GM21360 (cell line): ENCODE data around the gene MGAT5B.

Experiments used
- ATAC-seq: cut with Tn5 transposase; IDR thresholded peaks from one replicate; pipeline ENCODE4 v1.9.1; 2021; ENCODE audit warnings: mild to moderate bottlenecking, moderate library complexity; ENCODE audit not compliant: unreplicated experiment

Gene MGAT5B

DNA sequence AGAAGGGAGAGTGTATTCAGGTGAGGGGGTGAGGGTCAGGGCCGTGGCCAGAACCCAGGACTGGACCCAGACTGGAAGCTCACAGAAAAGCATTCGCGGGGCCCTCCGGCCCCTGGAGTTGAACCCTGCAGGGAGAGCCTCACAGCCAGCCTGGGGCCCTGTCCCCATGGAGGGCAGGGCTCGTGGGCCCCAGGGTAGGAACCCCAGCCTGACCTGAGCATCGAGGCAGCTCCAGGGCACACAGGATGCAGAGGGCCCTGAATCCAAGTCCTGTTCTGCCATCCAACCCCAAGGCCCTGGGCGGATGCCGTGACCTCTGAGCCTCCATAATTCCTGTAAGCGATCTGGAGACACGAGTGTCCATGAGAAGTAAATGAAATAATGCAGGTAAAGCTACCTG, 79.1 kb downstream of the MGAT5B start:
- ATAC-seq = no peak

DNA sequence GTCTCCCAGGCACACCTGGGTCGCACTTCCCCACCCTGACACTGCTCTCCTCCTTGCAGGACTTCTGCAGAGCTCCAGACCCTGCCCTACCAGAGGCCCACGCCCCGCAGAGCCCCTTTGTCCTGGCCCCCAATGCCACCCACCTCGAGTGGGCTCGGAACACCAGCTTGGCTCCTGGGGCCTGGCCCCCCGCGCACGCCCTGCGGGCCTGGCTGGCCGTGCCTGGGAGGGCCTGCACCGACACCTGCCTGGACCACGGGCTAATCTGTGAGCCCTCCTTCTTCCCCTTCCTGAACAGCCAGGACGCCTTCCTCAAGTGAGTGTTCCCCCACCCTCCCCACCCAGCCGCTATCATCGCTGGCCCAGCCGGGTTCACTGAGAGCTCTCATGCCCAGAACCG, 79.6 kb downstream of the MGAT5B start:
- ATAC-seq = no peak

DNA sequence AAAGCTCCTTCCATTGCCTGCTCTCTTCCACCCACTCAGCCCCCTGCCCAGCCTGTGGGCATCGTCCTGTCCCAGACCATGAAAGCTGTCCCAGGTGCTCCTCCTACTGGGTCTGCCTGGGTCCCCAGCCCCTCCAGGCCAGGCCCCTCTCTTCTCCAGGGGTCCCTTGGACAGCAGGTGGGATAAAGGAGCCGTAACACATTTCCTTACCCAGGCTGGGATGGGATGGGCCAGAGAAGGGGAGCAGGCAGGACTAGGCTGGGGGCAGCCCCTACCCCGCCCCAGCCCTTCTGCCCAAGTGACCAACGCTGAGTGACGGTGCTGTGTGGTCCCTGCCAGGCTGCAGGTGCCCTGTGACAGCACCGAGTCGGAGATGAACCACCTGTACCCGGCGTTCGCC, 80.1 kb downstream of the MGAT5B start:
- no peak for ATAC-seq

DNA sequence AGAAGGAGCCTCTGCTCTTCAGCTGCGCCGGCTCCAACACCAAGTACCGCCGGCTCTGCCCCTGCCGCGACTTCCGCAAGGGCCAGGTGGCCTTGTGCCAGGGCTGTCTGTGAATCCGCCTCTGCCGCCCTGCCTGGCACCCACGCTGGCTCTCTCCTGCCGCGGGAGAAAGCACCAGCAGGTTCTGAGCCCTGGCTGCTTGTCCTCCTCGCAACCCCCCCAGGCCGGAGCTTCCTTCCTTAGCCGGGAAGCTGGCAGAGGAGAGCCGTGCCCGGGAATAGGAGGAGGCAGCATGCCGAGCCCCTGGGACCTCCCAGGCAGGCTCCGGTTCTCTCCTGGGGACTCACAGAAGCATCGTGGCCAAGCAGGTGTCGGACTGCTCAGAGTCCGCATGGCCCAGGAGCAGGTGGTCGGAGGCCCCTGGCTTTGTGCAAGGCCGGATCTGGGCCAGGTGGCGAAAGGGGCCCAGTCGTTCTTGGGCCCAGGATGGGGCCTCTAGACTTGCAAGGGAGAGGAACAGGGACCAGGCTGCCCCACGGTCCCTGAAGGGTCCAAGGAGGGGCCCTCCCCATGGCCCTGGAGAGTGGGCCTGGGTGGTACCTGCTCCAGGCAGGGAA, 80.6 kb downstream of the MGAT5B start:
- no peak for ATAC-seq

GRCh38 chr17:76949913-76950695, 81.9 kb downstream of the MGAT5B start:
- no peak for ATAC-seq

- ATAC-seq = no peak
Observed at GRCh38 chr17:76951375-76951905, 83.2 kb downstream of the MGAT5B start.

DNA sequence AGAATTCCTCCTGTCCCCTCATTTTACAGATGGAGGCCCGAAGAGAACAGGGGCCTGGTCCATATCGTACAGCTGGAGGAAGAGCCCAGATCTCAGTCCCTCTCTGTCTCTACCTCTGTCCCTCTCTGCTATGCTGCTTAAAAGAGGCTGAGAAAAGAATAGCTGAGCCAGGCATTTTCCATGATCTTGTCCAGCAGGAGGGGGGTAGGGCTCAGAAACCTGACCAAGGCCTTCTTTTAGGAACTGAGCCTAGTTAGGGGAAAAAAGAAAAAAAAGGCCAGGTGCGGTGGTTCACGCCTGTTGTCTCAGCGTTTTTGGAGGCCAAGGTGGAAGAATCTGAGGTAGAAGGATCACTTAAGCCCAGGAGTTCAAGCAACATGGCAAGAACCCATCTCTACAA, 84.2 kb downstream of the MGAT5B start:
- ATAC-seq = no peak

GRCh38 chr17:76953066-76953465, 84.9 kb downstream of the MGAT5B start:
- no peak for ATAC-seq

- ATAC-seq = no peak
Observed at GRCh38 chr17:76953946-76954345, 85.7 kb downstream of the MGAT5B start.

- ATAC-seq = no peak
Observed at GRCh38 chr17:76955191-76955590, 87.0 kb downstream of the MGAT5B start.

- ATAC-seq = no peak
Observed at GRCh38 chr17:76956846-76957540, 88.8 kb downstream of the MGAT5B start.

DNA sequence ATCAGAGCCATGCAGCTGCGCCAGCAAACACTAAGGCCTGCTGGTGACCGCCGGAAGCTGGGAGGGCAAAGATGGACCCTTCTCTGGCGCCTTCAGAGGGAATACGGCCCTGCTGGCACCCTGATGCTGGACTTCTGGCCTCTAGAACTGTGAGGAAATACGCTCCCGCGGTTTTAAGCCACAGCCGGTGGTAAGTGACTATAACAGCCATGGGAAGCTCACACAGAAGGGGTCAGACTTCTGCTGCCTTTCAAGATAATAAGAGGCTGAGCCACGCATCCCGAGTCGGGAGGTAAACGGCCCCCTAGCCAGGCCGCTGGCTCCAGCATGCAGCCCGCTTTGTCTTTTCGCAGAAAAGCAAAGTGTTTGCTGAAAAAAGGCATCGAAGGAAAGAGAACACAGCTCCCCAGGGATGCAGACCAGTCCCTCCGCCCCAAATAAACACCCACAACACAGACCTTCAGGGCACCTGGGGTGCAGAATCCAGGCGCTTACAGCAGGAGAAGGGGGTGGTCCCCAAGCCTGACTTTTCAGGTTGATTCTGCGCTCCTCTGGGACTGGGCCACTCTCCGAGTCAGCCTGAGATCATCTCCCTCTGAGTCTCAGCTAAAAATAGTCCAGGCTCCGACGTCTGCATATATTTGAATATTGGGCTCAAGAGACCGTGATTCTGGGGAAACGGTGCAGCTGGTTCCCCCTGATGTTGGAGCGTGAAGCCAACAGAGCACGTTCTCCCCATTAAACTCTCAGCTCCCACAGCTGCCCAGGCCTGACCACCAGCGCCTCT, 89.7 kb downstream of the MGAT5B start:
- no peak for ATAC-seq

DNA sequence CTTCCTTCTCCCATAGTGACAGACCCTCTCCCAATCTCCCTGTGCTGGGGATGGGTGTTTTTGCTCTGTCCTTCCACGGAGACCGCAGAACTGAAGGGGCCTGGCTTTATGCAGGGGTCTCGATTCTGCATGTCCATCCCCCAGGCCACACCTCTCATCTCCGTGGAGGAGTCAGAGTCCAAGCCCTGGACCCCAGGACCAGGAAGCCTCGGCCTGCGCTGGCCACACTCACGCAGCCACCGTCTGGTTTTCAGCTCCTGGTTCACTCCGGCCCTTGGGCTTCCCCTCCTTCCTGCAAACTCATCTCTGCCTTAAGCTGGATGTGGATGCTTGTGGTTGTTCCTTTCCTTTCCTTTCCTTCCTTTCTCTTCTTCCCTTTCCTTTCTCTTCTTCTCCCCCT, 90.8 kb downstream of the MGAT5B start:
- ATAC-seq = no peak

GRCh38 chr17:76961869-76962268, 93.7 kb downstream of the MGAT5B start:
- ATAC-seq = no peak

DNA sequence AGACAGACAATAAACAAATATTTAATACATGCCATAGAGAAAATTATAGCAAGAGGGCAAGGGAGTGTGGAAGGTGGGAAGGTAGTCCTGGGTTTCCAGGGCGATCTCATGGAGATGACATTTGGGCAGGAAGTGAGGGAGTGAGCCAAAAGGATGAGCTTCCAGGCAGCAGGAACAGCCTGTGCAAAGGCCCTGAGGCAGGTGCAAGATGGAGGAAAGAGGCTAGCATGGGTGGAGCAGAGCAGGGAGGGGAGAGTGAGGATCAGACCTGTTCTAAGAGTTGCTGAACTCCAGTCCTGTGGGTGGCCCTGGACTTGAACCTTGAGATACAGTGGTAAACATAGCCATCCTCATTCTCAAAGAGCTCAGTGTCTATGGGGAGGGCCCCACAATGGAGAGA, 94.7 kb downstream of the MGAT5B start:
- no peak for ATAC-seq

DNA sequence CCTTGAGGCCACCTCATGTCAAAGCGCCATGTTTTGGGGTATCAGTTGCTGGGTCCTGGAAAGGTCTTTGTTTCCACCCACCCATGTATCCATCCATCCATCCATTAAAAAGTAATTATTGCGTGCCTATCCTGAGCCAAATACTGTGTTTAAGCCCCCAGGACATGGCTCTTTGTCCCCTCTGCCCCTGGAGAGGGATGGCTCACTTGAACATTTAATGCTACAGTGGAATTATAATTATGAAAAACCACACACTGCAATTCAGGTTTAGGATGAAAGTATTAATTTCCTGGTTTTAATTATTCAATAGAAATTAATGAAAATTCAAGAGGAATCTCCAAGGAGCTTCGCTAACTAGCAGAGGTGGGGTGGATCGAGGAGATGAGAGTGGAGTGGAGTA, 97.8 kb downstream of the MGAT5B start:
- no peak for ATAC-seq

DNA sequence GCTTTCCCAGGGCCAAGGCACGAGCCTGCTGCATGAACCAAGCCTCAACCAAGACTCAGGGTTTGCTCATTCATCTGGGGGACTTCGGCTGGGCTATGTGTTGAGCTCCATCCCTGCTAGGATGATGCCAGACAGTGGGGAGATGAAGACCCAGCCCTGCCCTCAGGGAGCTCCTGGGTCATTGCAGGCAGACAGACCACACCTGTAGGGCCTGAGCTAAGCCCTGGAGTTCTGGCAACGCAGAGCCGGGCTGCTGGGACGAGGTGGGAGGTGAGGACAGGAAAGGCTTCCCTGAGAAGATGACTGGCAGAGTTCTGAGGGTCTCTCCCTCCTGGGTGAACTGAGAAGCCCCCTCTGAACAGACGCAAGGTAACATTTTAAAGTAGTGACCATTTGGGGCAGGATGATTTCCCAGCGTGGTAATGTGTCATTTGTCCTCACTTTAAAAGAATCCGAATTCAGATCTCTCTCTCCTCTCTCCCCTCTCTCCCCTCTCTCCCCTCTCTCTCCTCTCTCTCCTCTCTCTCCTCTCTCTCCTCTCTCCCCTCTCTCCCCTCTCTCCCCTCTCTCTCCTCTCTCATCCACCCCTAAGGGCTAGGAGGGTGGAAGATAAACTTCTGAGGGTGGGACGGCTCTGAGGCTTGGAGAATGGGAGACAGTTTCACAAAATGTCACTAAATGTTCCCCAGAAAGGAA, 98.4 kb downstream of the MGAT5B start:
- ATAC-seq = no peak

DNA sequence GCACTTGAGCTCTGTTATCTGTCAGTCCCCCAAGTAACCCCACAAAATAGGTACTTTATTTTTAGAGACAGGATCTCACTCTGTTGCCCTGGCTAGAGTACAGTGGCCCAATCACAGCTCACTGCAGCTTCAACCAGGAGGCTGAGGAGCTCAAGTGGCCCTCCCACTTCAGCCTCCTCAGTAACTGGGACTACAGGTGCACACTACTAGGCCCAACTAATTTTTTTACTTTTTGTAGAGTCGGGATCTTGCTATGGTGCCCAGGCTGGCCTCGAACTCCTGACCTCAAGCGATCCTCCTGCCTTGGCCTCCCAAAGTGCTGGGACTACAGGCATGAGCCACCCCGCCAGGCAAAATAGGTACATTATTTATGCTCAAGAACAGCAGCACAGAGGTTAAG, 99.6 kb downstream of the MGAT5B start:
- ATAC-seq = no peak

GRCh38 chr17:76968707-76969597, 100.7 kb downstream of the MGAT5B start:
- no peak for ATAC-seq
